GM18519 (cell line): ENCODE data around the gene EPHB6.

ENCODE experiments used
- ATAC-seq: cut with Tn5 transposase; IDR thresholded peaks from one replicate; pipeline ENCODE4 v1.9.1; 2021; ENCODE audit warnings: mild to moderate bottlenecking, moderate library complexity; ENCODE audit not compliant: unreplicated experiment, low FRiP score

EPHB6 gene

GRCh38 chr7:142916508-142916907 lies 61.6 kb downstream of the EPHB6 start:
- no peak for ATAC-seq

DNA sequence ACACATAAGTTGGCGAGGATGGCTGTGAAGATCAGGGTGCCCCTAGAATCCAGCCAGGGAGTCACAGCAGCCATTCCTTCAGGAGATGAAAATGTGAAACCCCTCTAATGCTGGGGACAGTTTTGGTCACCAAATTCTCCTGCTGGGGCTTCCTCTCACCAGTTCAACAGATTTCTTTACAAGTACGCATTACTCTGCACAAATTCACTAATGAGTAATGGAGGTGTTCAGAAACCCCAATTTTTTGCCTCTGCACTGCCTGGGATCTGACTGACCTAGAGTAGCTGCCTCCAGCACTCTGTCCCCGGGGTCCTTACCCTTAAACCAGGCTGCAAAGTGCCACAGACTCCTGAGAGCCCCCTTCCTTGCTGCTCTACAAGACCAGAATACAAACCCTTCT lies 62.6 kb downstream of the EPHB6 start:
- ATAC-seq: no peak

DNA sequence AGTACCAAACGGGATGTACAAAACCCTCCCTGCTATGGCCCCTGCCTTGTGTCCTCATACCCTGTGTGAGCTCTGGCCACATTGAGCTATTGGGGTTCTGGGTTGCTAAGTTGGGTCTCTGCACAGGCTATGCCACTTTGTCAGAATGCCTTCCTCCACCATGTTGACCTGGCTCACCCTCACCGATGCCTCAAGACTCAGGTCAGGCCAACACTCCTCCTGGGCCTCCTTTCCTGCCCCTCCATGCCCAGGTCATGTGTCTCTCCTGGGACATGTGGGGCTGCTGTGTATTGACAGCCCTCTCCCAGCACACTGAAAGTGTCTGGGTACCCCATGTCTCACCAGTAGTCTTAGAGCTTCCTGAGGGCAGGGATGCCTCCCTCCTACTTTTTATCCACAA lies 64.0 kb downstream of the EPHB6 start:
- ATAC-seq: no peak

- ATAC-seq: no peak
Measured at GRCh38 chr7:142919656-142920055, 64.8 kb downstream of the EPHB6 start.
